HEK293 (cell line): ENCODE measurements around the gene EPO.

Experiments
- SP7 ChIP-seq: fragments of 450-650 bp; formaldehyde crosslinking; IDR thresholded peaks from 2 replicates; pipeline ENCODE4 v1.5.1; 2016; ENCODE audit warnings: missing biosample characterization, missing genetic modification characterization
- ZNF157 ChIP-seq: fragments of 450-650 bp; formaldehyde crosslinking; IDR thresholded peaks from 2 replicates; pipeline ENCODE4 v1.5.1; 2016; ENCODE audit warnings: missing biosample characterization, missing genetic modification characterization
- ZNF274 ChIP-seq, 2 experiments: fragments of 200-500 bp in 1 of 2; fragments of 450-650 bp in 1 of 2; sonication (Bioruptor generic) in 1 of 2; formaldehyde crosslinking in 1 of 2; IDR thresholded peaks; 2 replicates each; pipeline versions ENCODE4 v1.5.1 to v1.6.1; 2014 to 2016; ENCODE audit warnings: borderline replicate concordance in 1 of 2, inconsistent platforms in 1 of 2, low read length in 1 of 2, missing biosample characterization in 1 of 2, missing genetic modification characterization in 1 of 2
- ZNF404 ChIP-seq: fragments of 450-650 bp; formaldehyde crosslinking; IDR thresholded peaks from 2 replicates; pipeline ENCODE4 v1.5.1; 2017; ENCODE audit warnings: missing biosample characterization, missing genetic modification characterization
- ZNF747 ChIP-seq: fragments of 450-650 bp; formaldehyde crosslinking; IDR thresholded peaks from 2 replicates; pipeline ENCODE4 v1.5.1; 2016; ENCODE audit warnings: missing biosample characterization, missing genetic modification characterization
- ZNF768 ChIP-seq: fragments of 450-650 bp; formaldehyde crosslinking; IDR thresholded peaks from 2 replicates; pipeline ENCODE4 v1.5.1; 2018; ENCODE audit warnings: missing biosample characterization, mild to moderate bottlenecking, missing genetic modification characterization
- ZSCAN16 ChIP-seq: fragments of 450-650 bp; formaldehyde crosslinking; IDR thresholded peaks from 2 replicates; pipeline ENCODE4 v1.5.1; 2016; ENCODE audit warnings: missing biosample characterization, missing genetic modification characterization
- ZXDB ChIP-seq: fragments of 450-650 bp; formaldehyde crosslinking; IDR thresholded peaks from 2 replicates; pipeline ENCODE4 v1.5.1; 2016; ENCODE audit warnings: missing biosample characterization, missing genetic modification characterization
- TF ChIP-seq, protein P1 (sequence below): fragments of 450-650 bp; formaldehyde crosslinking; IDR thresholded peaks from 2 replicates; pipeline ENCODE4 v1.5.1; 2016; ENCODE audit warnings: missing biosample characterization, missing genetic modification characterization
- TF ChIP-seq, protein P2 (sequence below): fragments of 450-650 bp; formaldehyde crosslinking; IDR thresholded peaks from 2 replicates; pipeline ENCODE4 v1.5.1; 2016; ENCODE audit warnings: missing biosample characterization, missing genetic modification characterization, borderline replicate concordance
- TF ChIP-seq, protein P3 (sequence below): fragments of 450-650 bp; formaldehyde crosslinking; IDR thresholded peaks from 2 replicates; pipeline ENCODE4 v1.5.1; 2016; ENCODE audit warnings: missing biosample characterization, missing genetic modification characterization
- TF ChIP-seq, protein P4 (sequence below): fragments of 450-650 bp; formaldehyde crosslinking; IDR thresholded peaks from 2 replicates; pipeline ENCODE4 v1.5.1; 2017; ENCODE audit warnings: missing biosample characterization, missing genetic modification characterization
- TF ChIP-seq, protein P5 (sequence below): fragments of 450-650 bp; formaldehyde crosslinking; IDR thresholded peaks from 2 replicates; pipeline ENCODE4 v1.5.1; 2016; ENCODE audit warnings: missing biosample characterization, missing genetic modification characterization
- TF ChIP-seq, protein P6 (sequence below): fragments of 450-650 bp; formaldehyde crosslinking; IDR thresholded peaks from 2 replicates; pipeline ENCODE4 v1.5.1; 2017; ENCODE audit warnings: missing biosample characterization, mild to moderate bottlenecking, missing genetic modification characterization, moderate library complexity
- TF ChIP-seq, protein P7 (sequence below): fragments of 450-650 bp; formaldehyde crosslinking; IDR thresholded peaks from 2 replicates; pipeline ENCODE4 v1.5.1; 2016; ENCODE audit warnings: missing biosample characterization, missing genetic modification characterization
- TF ChIP-seq, protein P8 (sequence below): fragments of 450-650 bp; formaldehyde crosslinking; IDR thresholded peaks from 2 replicates; pipeline ENCODE4; 2016; ENCODE audit warnings: missing biosample characterization, missing genetic modification characterization

The EPO gene

DNA sequence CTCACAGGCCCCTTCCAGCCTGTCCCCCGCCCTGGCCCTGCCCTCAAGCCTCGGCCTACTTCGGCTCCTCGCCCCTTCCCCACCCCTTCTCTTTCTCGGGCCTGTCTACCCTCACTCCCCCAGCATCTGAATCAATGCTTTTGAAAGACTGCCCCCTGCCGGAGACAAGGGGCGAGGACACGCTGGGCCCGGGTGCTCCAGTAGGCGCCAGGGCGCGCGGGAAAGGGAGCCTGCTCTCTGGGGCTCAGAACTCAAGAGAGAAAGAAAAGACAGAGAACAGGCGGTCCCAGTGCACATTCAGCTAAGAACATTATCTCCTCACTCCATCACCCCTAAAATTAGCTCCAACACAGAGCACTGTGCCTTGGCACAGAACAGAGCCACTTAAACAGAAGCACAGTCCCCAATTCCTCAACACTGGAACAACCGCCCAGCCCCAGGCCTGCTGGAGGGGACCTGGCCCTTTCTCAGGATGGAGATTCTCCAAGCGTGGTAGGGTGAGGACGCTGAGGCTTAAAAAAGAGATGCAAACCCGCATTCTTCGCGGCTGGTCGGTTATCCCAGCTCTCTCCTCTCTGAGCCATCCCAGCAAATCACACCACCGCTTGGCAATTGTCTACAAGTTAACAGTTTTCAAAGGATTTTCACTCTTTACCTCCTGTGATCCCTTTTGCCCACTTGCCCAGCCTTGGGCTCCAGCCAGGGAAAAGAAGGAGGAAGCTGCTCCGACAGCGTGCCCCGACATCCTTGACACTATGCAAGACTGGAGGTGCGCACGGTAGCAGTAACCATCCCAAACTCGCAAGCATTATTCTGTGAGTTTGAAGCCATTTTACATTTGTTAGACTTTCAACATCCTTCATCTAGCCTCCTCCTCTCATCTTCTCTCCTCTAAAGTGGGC, 28.3 kb upstream of the EPO start (continued):
- TF ChIP-seq, protein P1, sequence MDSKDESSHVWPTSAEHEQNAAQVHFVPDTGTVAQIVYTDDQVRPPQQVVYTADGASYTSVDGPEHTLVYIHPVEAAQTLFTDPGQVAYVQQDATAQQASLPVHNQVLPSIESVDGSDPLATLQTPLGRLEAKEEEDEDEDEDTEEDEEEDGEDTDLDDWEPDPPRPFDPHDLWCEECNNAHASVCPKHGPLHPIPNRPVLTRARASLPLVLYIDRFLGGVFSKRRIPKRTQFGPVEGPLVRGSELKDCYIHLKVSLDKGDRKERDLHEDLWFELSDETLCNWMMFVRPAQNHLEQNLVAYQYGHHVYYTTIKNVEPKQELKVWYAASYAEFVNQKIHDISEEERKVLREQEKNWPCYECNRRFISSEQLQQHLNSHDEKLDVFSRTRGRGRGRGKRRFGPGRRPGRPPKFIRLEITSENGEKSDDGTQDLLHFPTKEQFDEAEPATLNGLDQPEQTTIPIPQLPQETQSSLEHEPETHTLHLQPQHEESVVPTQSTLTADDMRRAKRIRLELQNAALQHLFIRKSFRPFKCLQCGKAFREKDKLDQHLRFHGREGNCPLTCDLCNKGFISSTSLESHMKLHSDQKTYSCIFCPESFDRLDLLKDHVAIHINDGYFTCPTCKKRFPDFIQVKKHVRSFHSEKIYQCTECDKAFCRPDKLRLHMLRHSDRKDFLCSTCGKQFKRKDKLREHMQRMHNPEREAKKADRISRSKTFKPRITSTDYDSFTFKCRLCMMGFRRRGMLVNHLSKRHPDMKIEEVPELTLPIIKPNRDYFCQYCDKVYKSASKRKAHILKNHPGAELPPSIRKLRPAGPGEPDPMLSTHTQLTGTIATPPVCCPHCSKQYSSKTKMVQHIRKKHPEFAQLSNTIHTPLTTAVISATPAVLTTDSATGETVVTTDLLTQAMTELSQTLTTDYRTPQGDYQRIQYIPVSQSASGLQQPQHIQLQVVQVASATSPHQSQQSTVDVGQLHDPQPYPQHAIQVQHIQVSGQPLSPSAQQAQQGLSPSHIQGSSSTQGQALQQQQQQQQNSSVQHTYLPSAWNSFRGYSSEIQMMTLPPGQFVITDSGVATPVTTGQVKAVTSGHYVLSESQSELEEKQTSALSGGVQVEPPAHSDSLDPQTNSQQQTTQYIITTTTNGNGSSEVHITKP (tag by site-specific recombination) = no peak
- TF ChIP-seq ZNF157 (tag by site-specific recombination) (no peak), ZNF404 (no peak), ZNF747 (tag by site-specific recombination) (no peak), SP7 (tag by site-specific recombination) (peak; percentile 39), ZSCAN16 (tag by site-specific recombination) (no peak), ZXDB (tag by site-specific recombination) (peak; percentile 16; the same call in 1 of the 2 replicates), ZNF768 (tag by site-specific recombination) (no peak), ZNF274 (IDR thresholded peaks at IDR 0.05; ENCODE audit: low read length) (no peak), ZNF274 (tag by site-specific recombination; IDR thresholded peaks at IDR 0.05; ENCODE audit: borderline replicate concordance) (no peak)
- TF ChIP-seq, protein P2, sequence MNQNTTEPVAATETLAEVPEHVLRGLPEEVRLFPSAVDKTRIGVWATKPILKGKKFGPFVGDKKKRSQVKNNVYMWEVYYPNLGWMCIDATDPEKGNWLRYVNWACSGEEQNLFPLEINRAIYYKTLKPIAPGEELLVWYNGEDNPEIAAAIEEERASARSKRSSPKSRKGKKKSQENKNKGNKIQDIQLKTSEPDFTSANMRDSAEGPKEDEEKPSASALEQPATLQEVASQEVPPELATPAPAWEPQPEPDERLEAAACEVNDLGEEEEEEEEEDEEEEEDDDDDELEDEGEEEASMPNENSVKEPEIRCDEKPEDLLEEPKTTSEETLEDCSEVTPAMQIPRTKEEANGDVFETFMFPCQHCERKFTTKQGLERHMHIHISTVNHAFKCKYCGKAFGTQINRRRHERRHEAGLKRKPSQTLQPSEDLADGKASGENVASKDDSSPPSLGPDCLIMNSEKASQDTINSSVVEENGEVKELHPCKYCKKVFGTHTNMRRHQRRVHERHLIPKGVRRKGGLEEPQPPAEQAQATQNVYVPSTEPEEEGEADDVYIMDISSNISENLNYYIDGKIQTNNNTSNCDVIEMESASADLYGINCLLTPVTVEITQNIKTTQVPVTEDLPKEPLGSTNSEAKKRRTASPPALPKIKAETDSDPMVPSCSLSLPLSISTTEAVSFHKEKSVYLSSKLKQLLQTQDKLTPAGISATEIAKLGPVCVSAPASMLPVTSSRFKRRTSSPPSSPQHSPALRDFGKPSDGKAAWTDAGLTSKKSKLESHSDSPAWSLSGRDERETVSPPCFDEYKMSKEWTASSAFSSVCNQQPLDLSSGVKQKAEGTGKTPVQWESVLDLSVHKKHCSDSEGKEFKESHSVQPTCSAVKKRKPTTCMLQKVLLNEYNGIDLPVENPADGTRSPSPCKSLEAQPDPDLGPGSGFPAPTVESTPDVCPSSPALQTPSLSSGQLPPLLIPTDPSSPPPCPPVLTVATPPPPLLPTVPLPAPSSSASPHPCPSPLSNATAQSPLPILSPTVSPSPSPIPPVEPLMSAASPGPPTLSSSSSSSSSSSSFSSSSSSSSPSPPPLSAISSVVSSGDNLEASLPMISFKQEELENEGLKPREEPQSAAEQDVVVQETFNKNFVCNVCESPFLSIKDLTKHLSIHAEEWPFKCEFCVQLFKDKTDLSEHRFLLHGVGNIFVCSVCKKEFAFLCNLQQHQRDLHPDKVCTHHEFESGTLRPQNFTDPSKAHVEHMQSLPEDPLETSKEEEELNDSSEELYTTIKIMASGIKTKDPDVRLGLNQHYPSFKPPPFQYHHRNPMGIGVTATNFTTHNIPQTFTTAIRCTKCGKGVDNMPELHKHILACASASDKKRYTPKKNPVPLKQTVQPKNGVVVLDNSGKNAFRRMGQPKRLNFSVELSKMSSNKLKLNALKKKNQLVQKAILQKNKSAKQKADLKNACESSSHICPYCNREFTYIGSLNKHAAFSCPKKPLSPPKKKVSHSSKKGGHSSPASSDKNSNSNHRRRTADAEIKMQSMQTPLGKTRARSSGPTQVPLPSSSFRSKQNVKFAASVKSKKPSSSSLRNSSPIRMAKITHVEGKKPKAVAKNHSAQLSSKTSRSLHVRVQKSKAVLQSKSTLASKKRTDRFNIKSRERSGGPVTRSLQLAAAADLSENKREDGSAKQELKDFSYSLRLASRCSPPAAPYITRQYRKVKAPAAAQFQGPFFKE (tag by site-specific recombination) = no peak
- TF ChIP-seq, protein P3, sequence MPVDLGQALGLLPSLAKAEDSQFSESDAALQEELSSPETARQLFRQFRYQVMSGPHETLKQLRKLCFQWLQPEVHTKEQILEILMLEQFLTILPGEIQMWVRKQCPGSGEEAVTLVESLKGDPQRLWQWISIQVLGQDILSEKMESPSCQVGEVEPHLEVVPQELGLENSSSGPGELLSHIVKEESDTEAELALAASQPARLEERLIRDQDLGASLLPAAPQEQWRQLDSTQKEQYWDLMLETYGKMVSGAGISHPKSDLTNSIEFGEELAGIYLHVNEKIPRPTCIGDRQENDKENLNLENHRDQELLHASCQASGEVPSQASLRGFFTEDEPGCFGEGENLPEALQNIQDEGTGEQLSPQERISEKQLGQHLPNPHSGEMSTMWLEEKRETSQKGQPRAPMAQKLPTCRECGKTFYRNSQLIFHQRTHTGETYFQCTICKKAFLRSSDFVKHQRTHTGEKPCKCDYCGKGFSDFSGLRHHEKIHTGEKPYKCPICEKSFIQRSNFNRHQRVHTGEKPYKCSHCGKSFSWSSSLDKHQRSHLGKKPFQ (tag by site-specific recombination) = no peak
- TF ChIP-seq, protein P4, sequence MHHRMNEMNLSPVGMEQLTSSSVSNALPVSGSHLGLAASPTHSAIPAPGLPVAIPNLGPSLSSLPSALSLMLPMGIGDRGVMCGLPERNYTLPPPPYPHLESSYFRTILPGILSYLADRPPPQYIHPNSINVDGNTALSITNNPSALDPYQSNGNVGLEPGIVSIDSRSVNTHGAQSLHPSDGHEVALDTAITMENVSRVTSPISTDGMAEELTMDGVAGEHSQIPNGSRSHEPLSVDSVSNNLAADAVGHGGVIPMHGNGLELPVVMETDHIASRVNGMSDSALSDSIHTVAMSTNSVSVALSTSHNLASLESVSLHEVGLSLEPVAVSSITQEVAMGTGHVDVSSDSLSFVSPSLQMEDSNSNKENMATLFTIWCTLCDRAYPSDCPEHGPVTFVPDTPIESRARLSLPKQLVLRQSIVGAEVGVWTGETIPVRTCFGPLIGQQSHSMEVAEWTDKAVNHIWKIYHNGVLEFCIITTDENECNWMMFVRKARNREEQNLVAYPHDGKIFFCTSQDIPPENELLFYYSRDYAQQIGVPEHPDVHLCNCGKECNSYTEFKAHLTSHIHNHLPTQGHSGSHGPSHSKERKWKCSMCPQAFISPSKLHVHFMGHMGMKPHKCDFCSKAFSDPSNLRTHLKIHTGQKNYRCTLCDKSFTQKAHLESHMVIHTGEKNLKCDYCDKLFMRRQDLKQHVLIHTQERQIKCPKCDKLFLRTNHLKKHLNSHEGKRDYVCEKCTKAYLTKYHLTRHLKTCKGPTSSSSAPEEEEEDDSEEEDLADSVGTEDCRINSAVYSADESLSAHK (tag by site-specific recombination) = no peak
- TF ChIP-seq, protein P5, sequence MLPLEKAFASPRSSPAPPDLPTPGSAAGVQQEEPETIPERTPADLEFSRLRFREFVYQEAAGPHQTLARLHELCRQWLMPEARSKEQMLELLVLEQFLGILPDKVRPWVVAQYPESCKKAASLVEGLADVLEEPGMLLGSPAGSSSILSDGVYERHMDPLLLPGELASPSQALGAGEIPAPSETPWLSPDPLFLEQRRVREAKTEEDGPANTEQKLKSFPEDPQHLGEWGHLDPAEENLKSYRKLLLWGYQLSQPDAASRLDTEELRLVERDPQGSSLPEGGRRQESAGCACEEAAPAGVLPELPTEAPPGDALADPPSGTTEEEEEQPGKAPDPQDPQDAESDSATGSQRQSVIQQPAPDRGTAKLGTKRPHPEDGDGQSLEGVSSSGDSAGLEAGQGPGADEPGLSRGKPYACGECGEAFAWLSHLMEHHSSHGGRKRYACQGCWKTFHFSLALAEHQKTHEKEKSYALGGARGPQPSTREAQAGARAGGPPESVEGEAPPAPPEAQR (tag by site-specific recombination) = no peak
- TF ChIP-seq, protein P6, sequence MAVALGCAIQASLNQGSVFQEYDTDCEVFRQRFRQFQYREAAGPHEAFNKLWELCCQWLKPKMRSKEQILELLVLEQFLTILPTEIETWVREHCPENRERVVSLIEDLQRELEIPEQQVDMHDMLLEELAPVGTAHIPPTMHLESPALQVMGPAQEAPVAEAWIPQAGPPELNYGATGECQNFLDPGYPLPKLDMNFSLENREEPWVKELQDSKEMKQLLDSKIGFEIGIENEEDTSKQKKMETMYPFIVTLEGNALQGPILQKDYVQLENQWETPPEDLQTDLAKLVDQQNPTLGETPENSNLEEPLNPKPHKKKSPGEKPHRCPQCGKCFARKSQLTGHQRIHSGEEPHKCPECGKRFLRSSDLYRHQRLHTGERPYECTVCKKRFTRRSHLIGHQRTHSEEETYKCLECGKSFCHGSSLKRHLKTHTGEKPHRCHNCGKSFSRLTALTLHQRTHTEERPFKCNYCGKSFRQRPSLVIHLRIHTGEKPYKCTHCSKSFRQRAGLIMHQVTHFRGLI = no peak
- TF ChIP-seq, protein P7, sequence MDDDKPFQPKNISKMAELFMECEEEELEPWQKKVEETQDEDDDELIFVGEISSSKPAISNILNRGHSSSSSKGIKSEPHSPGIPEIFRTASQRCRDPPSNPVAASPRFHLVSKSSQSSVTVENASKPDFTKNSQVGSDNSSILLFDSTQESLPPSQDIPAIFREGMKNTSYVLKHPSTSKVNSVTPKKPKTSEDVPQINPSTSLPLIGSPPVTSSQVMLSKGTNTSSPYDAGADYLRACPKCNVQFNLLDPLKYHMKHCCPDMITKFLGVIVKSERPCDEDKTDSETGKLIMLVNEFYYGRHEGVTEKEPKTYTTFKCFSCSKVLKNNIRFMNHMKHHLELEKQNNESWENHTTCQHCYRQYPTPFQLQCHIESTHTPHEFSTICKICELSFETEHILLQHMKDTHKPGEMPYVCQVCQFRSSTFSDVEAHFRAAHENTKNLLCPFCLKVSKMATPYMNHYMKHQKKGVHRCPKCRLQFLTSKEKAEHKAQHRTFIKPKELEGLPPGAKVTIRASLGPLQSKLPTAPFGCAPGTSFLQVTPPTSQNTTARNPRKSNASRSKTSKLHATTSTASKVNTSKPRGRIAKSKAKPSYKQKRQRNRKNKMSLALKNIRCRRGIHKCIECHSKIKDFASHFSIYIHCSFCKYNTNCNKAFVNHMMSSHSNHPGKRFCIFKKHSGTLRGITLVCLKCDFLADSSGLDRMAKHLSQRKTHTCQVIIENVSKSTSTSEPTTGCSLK (tag by site-specific recombination) = no peak
- TF ChIP-seq, protein P8, sequence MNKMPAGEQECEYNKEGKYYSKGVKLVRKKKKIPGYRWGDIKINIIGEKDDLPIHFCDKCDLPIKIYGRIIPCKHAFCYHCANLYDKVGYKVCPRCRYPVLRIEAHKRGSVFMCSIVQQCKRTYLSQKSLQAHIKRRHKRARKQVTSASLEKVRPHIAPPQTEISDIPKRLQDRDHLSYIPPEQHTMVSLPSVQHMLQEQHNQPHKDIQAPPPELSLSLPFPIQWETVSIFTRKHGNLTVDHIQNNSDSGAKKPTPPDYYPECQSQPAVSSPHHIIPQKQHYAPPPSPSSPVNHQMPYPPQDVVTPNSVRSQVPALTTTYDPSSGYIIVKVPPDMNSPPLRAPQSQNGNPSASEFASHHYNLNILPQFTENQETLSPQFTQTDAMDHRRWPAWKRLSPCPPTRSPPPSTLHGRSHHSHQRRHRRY (tag by site-specific recombination) = no peak
